ENCODE measurements around the gene MAML2. TPM values are rescaled to one million over a fixed set of nuclear protein-coding genes. Genes with fewer than 3 reads are reported as not detected.

The MAML2 gene
- total and polyA plus RNA-seq, 2 of the 13 experiments (the other 11 are each of a cell fraction or from before 2014, with no cell fraction given): 2.3 to 25.9 TPM

GRCh38 chr11:96012086-96012824 lies 330.7 kb downstream of the MAML2 start (continued):
- TF ChIP-seq E2F2 (CRISPR knock-in tag; IDR thresholded peaks at IDR 0.05; ENCODE audit: borderline replicate concordance) (no peak), KLF9 (CRISPR knock-in tag; IDR thresholded peaks at IDR 0.05; ENCODE audit: low read depth) (no peak; the same call in 1 of the 2 replicates), SNRNP70 (IDR thresholded peaks at IDR 0.05; ENCODE audit: low read depth, low read length) (no peak), SRY (CRISPR knock-in tag; IDR thresholded peaks at IDR 0.05) (no peak; the same call in 1 of the 2 replicates), ZNF292 (CRISPR knock-in tag; IDR thresholded peaks at IDR 0.05; ENCODE audit: borderline replicate concordance, low read depth) (peak; percentile 94), ATF5 (CRISPR knock-in tag; IDR thresholded peaks at IDR 0.05; ENCODE audit: low read depth) (no peak), ZNF570 (CRISPR knock-in tag; IDR thresholded peaks at IDR 0.05; ENCODE audit: borderline replicate concordance) (no peak), HMGA1 (CRISPR knock-in tag; conservative IDR thresholded peaks at IDR 0.05) (no peak), ZNF607 (CRISPR knock-in tag; IDR thresholded peaks at IDR 0.05; ENCODE audit: borderline replicate concordance) (no peak), FOXK2 (IDR thresholded peaks at IDR 0.05) (peak; percentile 54; the same call in 1 of the 2 replicates), BRF2 (CRISPR knock-in tag; IDR thresholded peaks at IDR 0.05) (no peak), TCF7 (IDR thresholded peaks at IDR 0.05; ENCODE audit: low read depth) (peak; percentile 86), ZBTB1 (CRISPR knock-in tag; IDR thresholded peaks at IDR 0.05; ENCODE audit: borderline replicate concordance) (no peak), SRSF1 (optimal IDR thresholded peaks at IDR 0.05; ENCODE audit: low read depth, low read length) (no peak), CAMTA2 (CRISPR knock-in tag; IDR thresholded peaks at IDR 0.05; ENCODE audit: borderline replicate concordance) (no peak), HES4 (CRISPR knock-in tag; IDR thresholded peaks at IDR 0.05; ENCODE audit: borderline replicate concordance) (no peak)
- TF ChIP-seq, protein P1, sequence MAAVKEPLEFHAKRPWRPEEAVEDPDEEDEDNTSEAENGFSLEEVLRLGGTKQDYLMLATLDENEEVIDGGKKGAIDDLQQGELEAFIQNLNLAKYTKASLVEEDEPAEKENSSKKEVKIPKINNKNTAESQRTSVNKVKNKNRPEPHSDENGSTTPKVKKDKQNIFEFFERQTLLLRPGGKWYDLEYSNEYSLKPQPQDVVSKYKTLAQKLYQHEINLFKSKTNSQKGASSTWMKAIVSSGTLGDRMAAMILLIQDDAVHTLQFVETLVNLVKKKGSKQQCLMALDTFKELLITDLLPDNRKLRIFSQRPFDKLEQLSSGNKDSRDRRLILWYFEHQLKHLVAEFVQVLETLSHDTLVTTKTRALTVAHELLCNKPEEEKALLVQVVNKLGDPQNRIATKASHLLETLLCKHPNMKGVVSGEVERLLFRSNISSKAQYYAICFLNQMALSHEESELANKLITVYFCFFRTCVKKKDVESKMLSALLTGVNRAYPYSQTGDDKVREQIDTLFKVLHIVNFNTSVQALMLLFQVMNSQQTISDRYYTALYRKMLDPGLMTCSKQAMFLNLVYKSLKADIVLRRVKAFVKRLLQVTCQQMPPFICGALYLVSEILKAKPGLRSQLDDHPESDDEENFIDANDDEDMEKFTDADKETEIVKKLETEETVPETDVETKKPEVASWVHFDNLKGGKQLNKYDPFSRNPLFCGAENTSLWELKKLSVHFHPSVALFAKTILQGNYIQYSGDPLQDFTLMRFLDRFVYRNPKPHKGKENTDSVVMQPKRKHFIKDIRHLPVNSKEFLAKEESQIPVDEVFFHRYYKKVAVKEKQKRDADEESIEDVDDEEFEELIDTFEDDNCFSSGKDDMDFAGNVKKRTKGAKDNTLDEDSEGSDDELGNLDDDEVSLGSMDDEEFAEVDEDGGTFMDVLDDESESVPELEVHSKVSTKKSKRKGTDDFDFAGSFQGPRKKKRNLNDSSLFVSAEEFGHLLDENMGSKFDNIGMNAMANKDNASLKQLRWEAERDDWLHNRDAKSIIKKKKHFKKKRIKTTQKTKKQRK (IDR thresholded peaks at IDR 0.05; ENCODE audit: low read length): no peak
- TF ChIP-seq, protein P2, sequence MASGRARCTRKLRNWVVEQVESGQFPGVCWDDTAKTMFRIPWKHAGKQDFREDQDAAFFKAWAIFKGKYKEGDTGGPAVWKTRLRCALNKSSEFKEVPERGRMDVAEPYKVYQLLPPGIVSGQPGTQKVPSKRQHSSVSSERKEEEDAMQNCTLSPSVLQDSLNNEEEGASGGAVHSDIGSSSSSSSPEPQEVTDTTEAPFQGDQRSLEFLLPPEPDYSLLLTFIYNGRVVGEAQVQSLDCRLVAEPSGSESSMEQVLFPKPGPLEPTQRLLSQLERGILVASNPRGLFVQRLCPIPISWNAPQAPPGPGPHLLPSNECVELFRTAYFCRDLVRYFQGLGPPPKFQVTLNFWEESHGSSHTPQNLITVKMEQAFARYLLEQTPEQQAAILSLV (CRISPR knock-in tag; IDR thresholded peaks at IDR 0.05; ENCODE audit: borderline replicate concordance): no peak
- TF ChIP-seq, protein P3, sequence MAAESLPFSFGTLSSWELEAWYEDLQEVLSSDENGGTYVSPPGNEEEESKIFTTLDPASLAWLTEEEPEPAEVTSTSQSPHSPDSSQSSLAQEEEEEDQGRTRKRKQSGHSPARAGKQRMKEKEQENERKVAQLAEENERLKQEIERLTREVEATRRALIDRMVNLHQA (CRISPR knock-in tag; IDR thresholded peaks at IDR 0.05): no peak
- TF ChIP-seq, protein P4, sequence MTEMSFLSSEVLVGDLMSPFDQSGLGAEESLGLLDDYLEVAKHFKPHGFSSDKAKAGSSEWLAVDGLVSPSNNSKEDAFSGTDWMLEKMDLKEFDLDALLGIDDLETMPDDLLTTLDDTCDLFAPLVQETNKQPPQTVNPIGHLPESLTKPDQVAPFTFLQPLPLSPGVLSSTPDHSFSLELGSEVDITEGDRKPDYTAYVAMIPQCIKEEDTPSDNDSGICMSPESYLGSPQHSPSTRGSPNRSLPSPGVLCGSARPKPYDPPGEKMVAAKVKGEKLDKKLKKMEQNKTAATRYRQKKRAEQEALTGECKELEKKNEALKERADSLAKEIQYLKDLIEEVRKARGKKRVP (CRISPR knock-in tag; IDR thresholded peaks at IDR 0.05): peak in 1 of 2 experiments; percentile 75; a peak in 2 of 4 replicates
